Mucosa of descending colon (tissue), 3 donors: ENCODE data around the gene STIL. TPM values are rescaled to one million over a fixed set of nuclear protein-coding genes. Genes with fewer than 3 reads are reported as not detected.

Source experiments
- ATAC-seq: fragments of 200-7000 bp; cut with Tn5 transposase; one replicate; pipeline ENCODE4 v1.9.1; 2020; ENCODE audit warnings: mild to moderate bottlenecking, moderate library complexity
- DNase-seq, 3 donors: peaks; one replicate each; pipeline ENCODE4 v3.0.0-alpha.2; 2020
- H3K36me3 ChIP-seq: fragments of 200-600 bp; one replicate; pipeline ENCODE4 v1.8.0; 2021; ENCODE audit warnings: low read depth, mild to moderate bottlenecking
- H3K4me1 ChIP-seq: fragments of 200-600 bp; one replicate; pipeline ENCODE4 v1.8.0; 2021; ENCODE audit warnings: low read depth, mild to moderate bottlenecking
- H3K4me3 ChIP-seq: fragments of 200-600 bp; one replicate; pipeline ENCODE4 v1.8.0; 2021; ENCODE audit warnings: mild to moderate bottlenecking
- H3K9me3 ChIP-seq: fragments of 200-600 bp; one replicate; pipeline ENCODE4 v1.8.0; 2021; ENCODE audit warnings: mild to moderate bottlenecking
- CTCF ChIP-seq: fragments of 200-600 bp; IDR thresholded peaks from one replicate; pipeline ENCODE4 v1.8.0; 2022; ENCODE audit warnings: antibody characterized with exemption, mild to moderate bottlenecking
- intact Hi-C, 2 donors: fragments of 100-400 bp; cut with DNase I in 1 of 2; cut with micrococcal nuclease in 1 of 2; formaldehyde crosslinking; loops; one replicate each; pipeline versions ENCODE4 v1.11.0 to v1.11.1; 2022; cut with DNase I, micrococcal nuclease
- total RNA-seq, 3 donors: library from RNA; stranded (reverse); fragmentation: NEBNext Ultra II Directional in 2 of 3; extraction: Animal tissue kit (Norgen Biotek cat#: 25700) in 2 of 3; gene quantifications; one replicate each; pipeline versions ENCODE4 v1.2.1 to v1.2.4, GENCODE V29; 2021 to 2023
- donor health status: DM: no; HTN: no; CAD: no; lungs with moderate emphysema.
- donor health status: DM: no; HTN: no; CAD: no.
- donor health status: DM: no; HTN: yes; CAD: no.

The STIL gene
- total RNA-seq, 3 donors from 2014 or later = 4.8 to 13.1 (median 9.6) TPM

GRCh38 chr1:47216278-47217059 is 97.5 kb downstream of the STIL start:
- H3K36me3 ChIP-seq = no peaks in the 10 kb centered on the region
- no peak overlapping the region for H3K4me3 ChIP-seq
- intact Hi-C loops = no loop called here
- no peak for TF ChIP-seq CTCF
- no peaks in the 10 kb centered on the region for H3K9me3 ChIP-seq
- DNase-seq (no peak), ATAC-seq (no peak)
- H3K4me1 ChIP-seq = no peaks in the 10 kb centered on the region

GRCh38 chr1:47215713-47216112 is 98.2 kb downstream of the STIL start:
- Histone ChIP-seq H3K4me1 (no peaks in the 10 kb centered on the region), H3K36me3 (no peaks in the 10 kb centered on the region), H3K9me3 (no peaks in the 10 kb centered on the region), H3K4me3 (no peak overlapping the region)
- intact Hi-C loops = no loop called here
- ATAC-seq (no peak), DNase-seq (no peak)
- TF ChIP-seq CTCF = no peak

GRCh38 chr1:47214549-47214948 is 99.4 kb downstream of the STIL start:
- TF ChIP-seq CTCF = no peak
- ATAC-seq (no peak), DNase-seq (no peak)
- Histone ChIP-seq H3K36me3 (no peaks in the 10 kb centered on the region), H3K4me1 (no peaks in the 10 kb centered on the region), H3K4me3 (no peak overlapping the region), H3K9me3 (no peaks in the 10 kb centered on the region)
- intact Hi-C loops = no loop called here

GRCh38 chr1:47213230-47213963 is 100.5 kb downstream of the STIL start:
- DNase-seq = no peak
- no peaks in the 10 kb centered on the region for H3K36me3 ChIP-seq
- no peaks in the 10 kb centered on the region for H3K4me1 ChIP-seq
- TF ChIP-seq CTCF = no peak
- intact Hi-C loops = no loop called here
- no peak for ATAC-seq
- no peaks in the 10 kb centered on the region for H3K9me3 ChIP-seq
- no peak overlapping the region for H3K4me3 ChIP-seq

- Histone ChIP-seq H3K4me1 (no peaks in the 10 kb centered on the region), H3K36me3 (no peaks in the 10 kb centered on the region), H3K4me3 (no peak overlapping the region), H3K9me3 (no peaks in the 10 kb centered on the region)
- no peak for DNase-seq
- intact Hi-C loops = no loop called here
- no peak for ATAC-seq
- TF ChIP-seq CTCF = no peak
Observed at GRCh38 chr1:47212636-47213229, 101.2 kb downstream of the STIL start.
